Breast epithelium (tissue), 3 donors: ENCODE data around the gene GABRD.

Source experiments
- CTCF ChIP-seq, 3 donors: fragments of 450-650 bp; IDR thresholded peaks; one replicate each; pipeline ENCODE4 v1.5.1; 2016 to 2017; ENCODE audit warnings: antibody characterized with exemption in 3 of 3, mild to moderate bottlenecking in 3 of 3, moderate library complexity in 3 of 3
- POLR2A ChIP-seq: fragments of 450-650 bp; IDR thresholded peaks from one replicate; pipeline ENCODE4 v1.6.1; 2016; ENCODE audit warnings: antibody characterized with exemption, mild to moderate bottlenecking, moderate library complexity

DNA sequence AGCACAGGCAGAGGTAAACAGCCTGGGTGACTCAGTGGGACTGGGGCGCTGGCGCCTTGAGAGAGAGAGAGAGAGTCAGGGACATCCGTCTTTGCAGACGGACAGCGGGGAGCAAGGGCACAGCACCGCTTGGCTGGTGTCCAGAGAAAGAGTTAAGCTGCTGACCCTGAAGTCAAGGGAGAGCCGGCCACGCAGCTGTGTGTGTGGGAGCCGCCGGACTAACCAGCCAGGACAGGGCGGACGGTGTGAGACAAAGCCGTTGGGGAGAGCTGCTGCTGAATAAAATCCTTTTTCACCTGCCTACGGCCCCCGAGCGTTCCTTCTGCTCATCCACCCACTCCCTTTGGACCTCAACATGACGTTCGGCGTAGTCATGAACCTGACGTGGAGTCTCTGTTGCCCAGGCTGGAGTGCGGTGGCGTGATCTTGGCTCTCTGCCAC is 30.0 kb upstream of the GABRD start:
- TF ChIP-seq POLR2A: no peak
- TF ChIP-seq CTCF (IDR thresholded peaks at IDR 0.05): no peak
